Measurements from ENCODE around the gene NIPA2. TPM values are rescaled to one million over a fixed set of nuclear protein-coding genes. Genes with fewer than 3 reads are reported as not detected.

NIPA2 gene
- total RNA-seq, 4 donors from 2014 or later, result 33.2 to 66.9 (median 52.7) TPM

DNA sequence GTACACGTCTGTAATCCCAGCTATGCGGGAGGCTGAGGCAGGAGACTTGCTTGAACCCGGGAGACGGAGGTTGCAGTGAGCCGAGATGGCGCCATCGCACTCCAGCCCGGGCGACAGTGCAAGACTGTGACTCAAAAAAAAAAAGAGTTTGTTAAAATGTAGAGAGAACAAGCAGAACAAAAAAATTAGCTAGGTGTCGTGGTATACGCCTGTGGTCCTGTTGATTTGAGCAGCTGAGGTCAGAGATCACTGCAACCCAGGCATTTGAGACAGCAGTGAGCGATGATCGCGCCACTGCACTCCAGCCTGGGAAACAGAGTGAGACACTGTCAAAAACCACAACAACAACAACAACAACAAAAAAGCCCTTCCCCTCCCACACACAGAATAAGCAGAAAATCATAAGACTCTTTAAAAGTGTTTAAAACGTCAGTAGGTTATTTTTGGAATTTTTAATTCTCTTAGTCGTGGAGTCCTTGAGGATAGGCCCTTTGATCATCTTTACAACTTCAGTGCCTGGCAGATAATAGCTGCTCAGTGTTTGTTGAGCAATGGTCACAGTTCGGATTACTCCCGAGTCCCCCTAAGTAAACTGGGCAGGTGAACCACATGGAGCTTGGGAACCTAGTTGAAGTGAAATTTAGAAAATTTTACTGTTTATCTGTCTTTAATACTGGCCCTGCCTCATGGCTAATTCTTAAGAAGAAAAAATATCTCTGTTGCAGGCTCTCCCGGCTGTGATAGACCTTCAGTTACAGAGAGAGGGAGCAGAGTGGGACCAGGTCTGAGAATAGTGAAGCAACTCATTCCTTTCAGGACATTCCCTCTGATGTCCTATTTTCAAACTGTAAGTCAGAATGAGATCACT lies 6.2 kb downstream of the NIPA2 start:
- Histone ChIP-seq H3K27me3 (no peaks in the 10 kb centered on the region), H3K9me3 (no peaks in the 10 kb centered on the region), H3K4me1 (peaks cover 0 to 22% (median 12%) of the 10 kb centered on the region in 4 donors), H3K4me3 (no peak overlapping the region), H3K27ac (no peak overlapping the region), H3K36me3 (peaks cover 0 to 56% (median 0%) of the 10 kb centered on the region in 3 donors)
- DNase-seq (ENCODE audit: low spot score in 2 of 2), result no peak
- WGBS, 2 donors, result 80 to 81% methylated on average over 19 of the region's 19 CpGs
- TF ChIP-seq POLR2A (IDR thresholded peaks at IDR 0.05), result no peak
- TF ChIP-seq, protein P1, sequence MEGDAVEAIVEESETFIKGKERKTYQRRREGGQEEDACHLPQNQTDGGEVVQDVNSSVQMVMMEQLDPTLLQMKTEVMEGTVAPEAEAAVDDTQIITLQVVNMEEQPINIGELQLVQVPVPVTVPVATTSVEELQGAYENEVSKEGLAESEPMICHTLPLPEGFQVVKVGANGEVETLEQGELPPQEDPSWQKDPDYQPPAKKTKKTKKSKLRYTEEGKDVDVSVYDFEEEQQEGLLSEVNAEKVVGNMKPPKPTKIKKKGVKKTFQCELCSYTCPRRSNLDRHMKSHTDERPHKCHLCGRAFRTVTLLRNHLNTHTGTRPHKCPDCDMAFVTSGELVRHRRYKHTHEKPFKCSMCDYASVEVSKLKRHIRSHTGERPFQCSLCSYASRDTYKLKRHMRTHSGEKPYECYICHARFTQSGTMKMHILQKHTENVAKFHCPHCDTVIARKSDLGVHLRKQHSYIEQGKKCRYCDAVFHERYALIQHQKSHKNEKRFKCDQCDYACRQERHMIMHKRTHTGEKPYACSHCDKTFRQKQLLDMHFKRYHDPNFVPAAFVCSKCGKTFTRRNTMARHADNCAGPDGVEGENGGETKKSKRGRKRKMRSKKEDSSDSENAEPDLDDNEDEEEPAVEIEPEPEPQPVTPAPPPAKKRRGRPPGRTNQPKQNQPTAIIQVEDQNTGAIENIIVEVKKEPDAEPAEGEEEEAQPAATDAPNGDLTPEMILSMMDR (IDR thresholded peaks at IDR 0.05), result no peak
- no peak for TF ChIP-seq EP300 (IDR thresholded peaks at IDR 0.05)

DNA sequence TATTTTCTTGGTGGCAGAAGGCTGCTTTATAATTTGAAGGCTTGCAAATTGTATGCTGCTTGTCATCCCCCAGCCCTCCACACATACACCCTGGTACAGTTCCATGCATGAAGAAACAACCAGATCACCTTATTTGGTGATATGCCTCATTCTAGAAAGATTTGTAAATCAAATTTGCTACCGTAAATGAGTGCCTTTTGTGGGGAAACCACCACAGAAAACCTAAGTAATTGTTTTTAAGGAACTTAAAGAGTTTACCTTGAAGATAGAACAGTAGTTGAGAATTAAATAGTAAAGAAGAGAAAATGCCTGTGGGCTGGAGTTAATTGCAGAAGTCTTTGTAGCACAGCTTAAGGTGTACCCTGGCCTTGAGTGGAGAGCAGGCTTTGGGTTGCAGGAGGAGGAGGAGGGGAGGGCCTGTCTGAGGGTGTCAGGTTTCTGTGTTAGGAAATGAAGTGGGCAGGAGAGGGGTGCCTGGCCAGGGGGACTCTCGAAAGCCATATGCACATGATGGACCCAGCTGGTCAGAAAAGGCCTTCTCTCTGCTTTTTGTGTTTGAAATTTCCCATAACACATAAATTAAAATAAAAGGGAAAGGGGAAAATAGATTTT lies 6.9 kb downstream of the NIPA2 start:
- Histone ChIP-seq H3K36me3 (peaks cover 0 to 56% (median 0%) of the 10 kb centered on the region in 3 donors), H3K27ac (no peak overlapping the region), H3K4me1 (peaks cover 0 to 14% (median 6%) of the 10 kb centered on the region in 4 donors), H3K4me3 (no peak overlapping the region), H3K27me3 (no peaks in the 10 kb centered on the region), H3K9me3 (no peaks in the 10 kb centered on the region)
- WGBS, 2 donors, result 53 to 55% methylated on average over 2 of the region's 2 CpGs
- TF ChIP-seq EP300 (IDR thresholded peaks at IDR 0.05), result no peak
- TF ChIP-seq POLR2A (IDR thresholded peaks at IDR 0.05), result no peak
- TF ChIP-seq, protein P1 (IDR thresholded peaks at IDR 0.05), result no peak
- no peak for DNase-seq (ENCODE audit: low spot score in 2 of 2)

DNA sequence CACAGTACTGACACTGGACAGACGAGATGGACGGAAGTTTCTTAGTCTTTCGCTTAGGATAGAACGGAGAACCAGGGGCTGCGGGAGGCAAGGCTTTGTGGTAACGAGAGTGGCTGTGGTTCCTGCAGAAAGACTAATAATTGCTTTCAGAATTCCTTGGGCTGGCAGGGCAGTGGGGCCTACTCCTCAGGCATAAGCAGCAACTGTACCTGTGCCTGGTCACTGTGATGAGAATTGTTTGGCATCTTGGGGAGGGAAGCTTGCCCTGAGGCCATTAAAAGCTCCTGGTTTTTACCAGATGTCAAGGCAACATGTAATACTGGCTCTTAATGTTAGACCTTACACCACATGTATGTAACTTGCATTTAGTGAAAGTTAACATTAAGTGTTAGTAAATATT lies 7.6 kb downstream of the NIPA2 start:
- Histone ChIP-seq H3K27me3 (no peaks in the 10 kb centered on the region), H3K27ac (no peak overlapping the region), H3K4me1 (peaks cover 0 to 8% (median 2%) of the 10 kb centered on the region in 4 donors), H3K9me3 (no peaks in the 10 kb centered on the region), H3K4me3 (no peak overlapping the region), H3K36me3 (peaks cover 0 to 56% (median 0%) of the 10 kb centered on the region in 3 donors)
- DNase-seq (ENCODE audit: low spot score in 2 of 2), result no peak
- WGBS, 2 donors, result 86 to 92% methylated on average over 6 of the region's 6 CpGs
- TF ChIP-seq EP300 (IDR thresholded peaks at IDR 0.05), result no peak
- TF ChIP-seq, protein P1 (IDR thresholded peaks at IDR 0.05), result no peak
- TF ChIP-seq POLR2A (IDR thresholded peaks at IDR 0.05), result no peak

DNA sequence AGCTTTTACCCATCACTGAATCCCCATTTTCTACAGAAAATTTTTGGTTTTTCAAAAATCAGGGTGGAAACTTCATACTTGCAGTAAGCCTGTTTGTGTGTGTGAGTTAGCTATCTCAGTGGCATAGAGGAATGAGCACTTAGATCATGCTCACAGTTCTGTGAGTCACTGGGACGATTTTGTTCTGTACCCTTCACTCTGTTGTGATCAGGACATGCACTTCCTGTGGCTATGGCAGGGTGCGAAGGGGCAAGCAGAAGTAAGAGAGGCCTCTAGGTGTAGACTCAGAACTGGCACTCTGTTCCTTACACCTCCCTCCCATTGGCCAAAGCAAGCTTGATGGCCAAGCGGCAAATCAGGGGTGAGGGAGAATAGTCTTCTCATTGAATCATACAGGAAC lies 11.6 kb downstream of the NIPA2 start:
- no peak for TF ChIP-seq POLR2A (IDR thresholded peaks at IDR 0.05)
- no peak for TF ChIP-seq EP300 (IDR thresholded peaks at IDR 0.05)
- TF ChIP-seq, protein P1 (IDR thresholded peaks at IDR 0.05), result no peak
- Histone ChIP-seq H3K27ac (no peak overlapping the region), H3K9me3 (no peaks in the 10 kb centered on the region), H3K4me3 (no peak overlapping the region), H3K27me3 (no peaks in the 10 kb centered on the region), H3K36me3 (peaks cover 0 to 61% (median 0%) of the 10 kb centered on the region in 3 donors), H3K4me1 (no peaks in the 10 kb centered on the region)
- no peak for DNase-seq (ENCODE audit: low spot score in 2 of 2)
- 84 to 96% methylated on average over 3 of the region's 3 CpGs for WGBS, 2 donors

DNA sequence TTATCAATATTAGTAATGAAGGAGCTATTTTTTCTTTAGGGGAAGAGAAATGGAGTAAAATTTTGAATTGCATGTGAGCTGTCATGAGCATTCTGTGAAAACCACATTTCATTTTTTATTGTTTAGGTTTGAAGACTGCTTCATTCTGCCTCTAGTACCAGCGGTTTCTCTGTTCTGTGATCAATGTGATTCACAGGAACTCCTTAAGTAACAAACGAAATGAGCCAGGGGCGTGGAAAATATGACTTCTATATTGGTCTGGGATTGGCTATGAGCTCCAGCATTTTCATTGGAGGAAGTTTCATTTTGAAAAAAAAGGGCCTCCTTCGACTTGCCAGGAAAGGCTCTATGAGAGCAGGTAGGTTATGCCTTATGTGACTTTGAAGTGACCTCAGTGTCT lies 13.0 kb downstream of the NIPA2 start:
- no peak overlapping the region for H3K27ac ChIP-seq
- TF ChIP-seq EP300 (IDR thresholded peaks at IDR 0.05) (no peak), POLR2A (IDR thresholded peaks at IDR 0.05) (no peak)
- TF ChIP-seq, protein P1 (IDR thresholded peaks at IDR 0.05), result no peak
- H3K27me3 ChIP-seq, result no peaks in the 10 kb centered on the region
- no peaks in the 10 kb centered on the region for H3K9me3 ChIP-seq
- WGBS, 2 donors, result 77 to 84% methylated on average over 4 of the region's 4 CpGs
- no peaks in the 10 kb centered on the region for H3K4me1 ChIP-seq
- no peak overlapping the region for H3K4me3 ChIP-seq
- H3K36me3 ChIP-seq, result peaks cover 0 to 60% (median 0%) of the 10 kb centered on the region in 3 donors
- DNase-seq (ENCODE audit: low spot score in 2 of 2), result no peak
